Endothelial cell of umbilical vein (primary cell): Measurements from ENCODE around the gene CCDC9B. TPM values are rescaled to one million over a fixed set of nuclear protein-coding genes. Genes with fewer than 3 reads are reported as not detected.

Experiments used
- BruUV-seq: library from RNA; stranded (reverse); fragments of 400-500 nt; replicated peaks from 2 replicates; lab custom pipeline; 2021; lab: Mats Ljungman, UMichigan
- CTCF ChIA-PET: fragments of 300-600, 350-600 bp; sonication (Branson Sonifier 250); formaldehyde crosslinking; loops from one replicate; lab custom pipeline; 2021; ENCODE audit warnings: antibody characterized with exemption, inconsistent platforms; lab: Charles Lee
- POLR2A ChIA-PET: fragments of 300-600, 350-600 bp; sonication (Branson Sonifier 250); formaldehyde crosslinking; loops from one replicate; lab custom pipeline; 2021; ENCODE audit warnings: antibody characterized with exemption, inconsistent platforms; lab: Charles Lee
- DNase-seq: peaks from one replicate; pipeline ENCODE4 v3.0.0-alpha.2; 2011; ENCODE audit warnings: low read depth, low spot score
- FAIRE-seq: peaks from 2 replicates; lab custom pipeline; 2011; peaks lifted over from hg19 to GRCh38; lab: Jason Lieb, UNC
- H2AFZ ChIP-seq: 2 replicates; pipeline ENCODE4 v1.6.0; 2012; ENCODE audit warnings: low read depth, low read length, control low read depth, inconsistent platforms
- H3K27ac ChIP-seq: 2 replicates; pipeline ENCODE4 v1.5.1; 2011; ENCODE audit warnings: low read depth, mild to moderate bottlenecking, control low read depth, low read length, moderate library complexity; ENCODE audit not compliant: insufficient read depth
- H3K27me3 ChIP-seq, 2 experiments: 2 replicates each; pipeline versions ENCODE4 v1.6.0 to v1.6.1; 2011; ENCODE audit warnings: low read length in 2 of 2, mixed read lengths in 1 of 2; ENCODE audit not compliant: control insufficient read depth in 2 of 2, insufficient read depth in 2 of 2
- H3K36me3 ChIP-seq, 2 experiments: 2 replicates in 1 of 2; 3 replicates in 1 of 2; pipeline ENCODE4 v1.5.1; 2011; ENCODE audit warnings: low read length in 2 of 2, mild to moderate bottlenecking in 1 of 2, moderate library complexity in 1 of 2; ENCODE audit not compliant: control insufficient read depth in 2 of 2, insufficient read depth in 2 of 2; ENCODE audit errors: extremely low read depth in 1 of 2
- H3K4me1 ChIP-seq: 3 replicates; pipeline ENCODE4 v1.5.1; 2011; ENCODE audit warnings: mild to moderate bottlenecking, low read length; ENCODE audit not compliant: control insufficient read depth, insufficient read depth; ENCODE audit errors: extremely low read depth
- H3K4me2 ChIP-seq: 2 replicates; pipeline ENCODE4 v1.6.1; 2011; ENCODE audit warnings: low read length, control low read depth, mixed read lengths; ENCODE audit not compliant: insufficient read depth
- H3K4me3 ChIP-seq, 3 experiments: fragments of 200-600 bp in 1 of 3; sonication (generic), shearing (Covaris generic) in 1 of 3; replicated peaks in 1 of 3; 2 replicates each; pipeline ENCODE4 v1.5.1; 2011 to 2016; ENCODE audit warnings: control low read depth in 3 of 3, low read length in 3 of 3, mild to moderate bottlenecking in 2 of 3, inconsistent platforms in 1 of 3, low read depth in 1 of 3, moderate library complexity in 1 of 3; ENCODE audit not compliant: insufficient read depth in 1 of 3
- H3K79me2 ChIP-seq: 2 replicates; pipeline ENCODE4 v1.6.0; 2012; ENCODE audit warnings: low read length, inconsistent platforms; ENCODE audit not compliant: control insufficient read depth, insufficient read depth
- H3K9ac ChIP-seq: replicated peaks from 2 replicates; pipeline ENCODE3; 2011; ENCODE audit warnings: low read length, control low read depth; ENCODE audit not compliant: insufficient read depth; ENCODE audit errors: extremely low read depth
- H3K9me1 ChIP-seq: replicated peaks from 3 replicates; pipeline ENCODE4 v1.6.0; 2011; ENCODE audit warnings: mild to moderate bottlenecking, low read length; ENCODE audit not compliant: control insufficient read depth, insufficient read depth; ENCODE audit errors: extremely low read depth
- H3K9me3 ChIP-seq: replicated peaks from 2 replicates; pipeline ENCODE4 v1.5.1; 2012; ENCODE audit warnings: low read length, inconsistent platforms; ENCODE audit not compliant: control insufficient read depth, insufficient read depth
- H4K20me1 ChIP-seq: replicated peaks from 2 replicates; pipeline ENCODE3; 2011; ENCODE audit warnings: mild to moderate bottlenecking, low read length; ENCODE audit not compliant: control insufficient read depth, insufficient read depth; ENCODE audit errors: extremely low read depth
- CTCF ChIP-seq, 2 donors: IDR thresholded peaks; 1 replicate in 1 of 2; 2 replicates in 1 of 2; pipeline ENCODE4 v1.5.1; 2011; ENCODE audit warnings: low read length in 2 of 2, mild to moderate bottlenecking in 2 of 2, moderate library complexity in 2 of 2, control low read depth in 1 of 2, inconsistent platforms in 1 of 2, low read depth in 1 of 2; ENCODE audit not compliant: insufficient read depth in 1 of 2; ENCODE audit errors: extremely low read depth in 1 of 2
- EZH2 ChIP-seq: IDR thresholded peaks from 2 replicates; pipeline ENCODE4 v1.6.1; 2012; ENCODE audit warnings: borderline replicate concordance, low read depth, mild to moderate bottlenecking, moderate library complexity, low read length, inconsistent platforms; ENCODE audit not compliant: severe bottlenecking
- FOS ChIP-seq: IDR thresholded peaks from 2 replicates; pipeline ENCODE4 v1.6.1; 2011; ENCODE audit warnings: mild to moderate bottlenecking, low read length, moderate library complexity, borderline replicate concordance; ENCODE audit not compliant: insufficient read depth
- GATA2 ChIP-seq: IDR thresholded peaks from 2 replicates; pipeline ENCODE4 v1.7.0; 2011; ENCODE audit warnings: low read depth, mild to moderate bottlenecking, moderate library complexity, mixed read lengths, low read length; ENCODE audit not compliant: insufficient read length, insufficient read depth
- JUN ChIP-seq: IDR thresholded peaks from 2 replicates; pipeline ENCODE4 v1.6.1; 2011; ENCODE audit warnings: borderline replicate concordance, low read depth; ENCODE audit not compliant: insufficient read length, insufficient read depth
- MAX ChIP-seq: IDR thresholded peaks from 2 replicates; pipeline ENCODE4 v1.6.1; 2011; ENCODE audit not compliant: insufficient read depth, insufficient read length
- MYC ChIP-seq: IDR thresholded peaks from one replicate; pipeline ENCODE4 v1.6.1; 2011; ENCODE audit warnings: mild to moderate bottlenecking, low read depth, low read length
- POLR2A ChIP-seq: IDR thresholded peaks from 2 replicates; pipeline ENCODE4 v1.6.1; 2012; ENCODE audit warnings: low read depth, mild to moderate bottlenecking, control low read depth, low read length
- POLR2AphosphoS5 ChIP-seq: IDR thresholded peaks from 2 replicates; pipeline ENCODE4 v1.6.1; 2012; ENCODE audit warnings: low read depth, mild to moderate bottlenecking, control low read depth, low read length, moderate library complexity; ENCODE audit not compliant: insufficient read depth
- dilution Hi-C: fragments of 300-500 bp; cut with MboI; formaldehyde crosslinking; loops from one replicate; pipeline ENCODE4 v1.15.0; 2019; ENCODE audit warnings: low sequenced_read_pairs; ENCODE audit not compliant: extremely low pct_ligation_motif_present
- intact Hi-C: fragments of 100-400 bp; cut with micrococcal nuclease; formaldehyde crosslinking; loops from one replicate; pipeline ENCODE4 v1.10.0; 2022
- polyA plus RNA-seq, 4 experiments: library from polyadenylated mRNA; depleted of rRNA in 3 of 4; stranded (reverse) in 3 of 4; unstranded in 1 of 4; fragments of >200 nt; gene quantifications; 2 replicates each; pipeline versions ENCODE4 v1.2.1 to v1.2.3, GENCODE V29; 2011 to 2012; ENCODE audit warnings: missing spikeins in 1 of 4
- total RNA-seq: library from RNA; stranded (reverse); gene quantifications from 2 replicates; pipeline ENCODE4 v1.2.3, GENCODE V29; 2021

Gene CCDC9B
- total and polyA plus RNA-seq, 2 donors (not counting 3 experiments of a cell fraction or from before 2014, with no cell fraction given): 7.6 to 46.0 TPM

- TF ChIP-seq JUN: no peak
- TF ChIP-seq GATA2: no peak
- no peak for TF ChIP-seq FOS
- no peak for TF ChIP-seq POLR2AphosphoS5
- no peak for TF ChIP-seq MAX
- no peak for TF ChIP-seq POLR2A
- TF ChIP-seq EZH2: no peak
- TF ChIP-seq MYC: no peak
- TF ChIP-seq CTCF (IDR thresholded peaks at IDR 0.05; ENCODE audit: extremely low read depth in 1 of 2, insufficient read depth in 1 of 2, low read depth in 1 of 2, low read length in 2 of 2): no peak
- H3K79me2 ChIP-seq: no peaks in the 10 kb centered on the region
- no peak overlapping the region for H3K4me2 ChIP-seq
- peaks cover 11% of the 10 kb centered on the region for H3K4me1 ChIP-seq
- dilution Hi-C loops: no loop called here
- POLR2A ChIA-PET: no interaction called here
- H3K36me3 ChIP-seq: no peaks in the 10 kb centered on the region
- no peaks in the 10 kb centered on the region for H4K20me1 ChIP-seq
- DNase-seq: no peak
- CTCF ChIA-PET: interaction anchor here (0.6 to 15.0 kb wide), 27 partner anchors 8 to 361 kb away, joined by 3 to 403 read pairs (median 4); partner anchors contain the start of genes ANKRD63, BMF, CCDC9B and DISP2
- H3K27me3 ChIP-seq: peaks cover 0 to 2% of the 10 kb centered on the region in 2 experiments
- intact Hi-C loops: no loop called here
- no TSS peak for BruUV-seq
- no peak overlapping the region for H3K9ac ChIP-seq
- H2AFZ ChIP-seq: no peak overlapping the region
- H3K27ac ChIP-seq: no peak overlapping the region
- no peaks in the 10 kb centered on the region for H3K9me1 ChIP-seq
- H3K9me3 ChIP-seq: no peaks in the 10 kb centered on the region
- H3K4me3 ChIP-seq: no peak overlapping the region
- no peak for FAIRE-seq
These were observed 31.3 kb downstream of the CCDC9B start for GRCh38 chr15:40309344-40309862.
